GM12875 (cell line): ENCODE results near the gene MEGF6.

Source experiments
- H3K4me3 ChIP-seq: one replicate; pipeline ENCODE4 v1.5.1; 2011; ENCODE audit warnings: low read depth, low read length, control low read depth
- CTCF ChIP-seq: IDR thresholded peaks from 2 replicates; pipeline ENCODE4 v1.5.1; 2011; ENCODE audit warnings: low read depth, mild to moderate bottlenecking, control low read depth, inconsistent platforms, low read length, moderate library complexity, borderline replicate concordance; ENCODE audit not compliant: insufficient read depth

The MEGF6 gene

GRCh38 chr1:3553166-3553939 is 58.0 kb downstream of the MEGF6 start:
- no peak overlapping the region for H3K4me3 ChIP-seq

GRCh38 chr1:3552751-3553150 is 58.6 kb downstream of the MEGF6 start:
- TF ChIP-seq CTCF: no peak

More at GRCh38 chr1:3553166-3553939, 58.0 kb downstream of the MEGF6 start:
- no peak for TF ChIP-seq CTCF

GRCh38 chr1:3552176-3552575 is 59.1 kb downstream of the MEGF6 start:
- H3K4me3 ChIP-seq: no peak overlapping the region
- TF ChIP-seq CTCF: no peak

More at GRCh38 chr1:3552751-3553150, 58.6 kb downstream of the MEGF6 start:
- no peak overlapping the region for H3K4me3 ChIP-seq

GRCh38 chr1:3551711-3552110 is 59.6 kb downstream of the MEGF6 start:
- no peak overlapping the region for H3K4me3 ChIP-seq
- TF ChIP-seq CTCF: no peak

GRCh38 chr1:3551290-3551678 is 60.0 kb downstream of the MEGF6 start:
- TF ChIP-seq CTCF: no peak

GRCh38 chr1:3550511-3551289 is 60.6 kb downstream of the MEGF6 start:
- no peak for TF ChIP-seq CTCF

More at GRCh38 chr1:3551290-3551678, 60.0 kb downstream of the MEGF6 start:
- H3K4me3 ChIP-seq: no peak overlapping the region

More at GRCh38 chr1:3550511-3551289, 60.6 kb downstream of the MEGF6 start:
- no peak overlapping the region for H3K4me3 ChIP-seq
